GM18907 (cell line): ENCODE results near the gene IRX5.
A peak's percentile ranks its signal among the peaks of the same experiment; 100 is the strongest.

Source experiments
- ATAC-seq: cut with Tn5 transposase; IDR thresholded peaks from one replicate; pipeline ENCODE4 v1.9.1; 2021; ENCODE audit warnings: mild to moderate bottlenecking, moderate library complexity; ENCODE audit not compliant: unreplicated experiment

Gene IRX5

GRCh38 chr16:54930005-54930868 is at the start of gene IRX5:
Gene IRX5 (plus strand): TSS chr16:54930865. CDS start chr16:54931199, 334 bp downstream.
- peak; percentile 29 for ATAC-seq

GRCh38 chr16:54882556-54882955 is 48.1 kb upstream of the IRX5 start:
- ATAC-seq: no peak

GRCh38 chr16:54883358-54883757 is 47.3 kb upstream of the IRX5 start:
- ATAC-seq: no peak

GRCh38 chr16:54886078-54886477 is 44.6 kb upstream of the IRX5 start:
- no peak for ATAC-seq

- no peak for ATAC-seq
These were observed 40.3 kb upstream of the IRX5 start for GRCh38 chr16:54890381-54890780.

- no peak for ATAC-seq
These were observed 39.3 kb upstream of the IRX5 start for GRCh38 chr16:54891346-54891745.

- no peak for ATAC-seq
These were observed 37.7 kb upstream of the IRX5 start for GRCh38 chr16:54892981-54893380.

GRCh38 chr16:54897930-54898329 is 32.7 kb upstream of the IRX5 start:
- ATAC-seq: no peak

- no peak for ATAC-seq
These were observed 29.1 kb upstream of the IRX5 start for GRCh38 chr16:54901606-54902005.

GRCh38 chr16:54903047-54903446 is 27.6 kb upstream of the IRX5 start:
- ATAC-seq: no peak

- no peak for ATAC-seq
These were observed 19.6 kb upstream of the IRX5 start for GRCh38 chr16:54911079-54911478.

- no peak for ATAC-seq
These were observed 17.9 kb upstream of the IRX5 start for GRCh38 chr16:54912720-54913119.

- ATAC-seq: no peak
These were observed 9.3 kb upstream of the IRX5 start for GRCh38 chr16:54921206-54921824.

GRCh38 chr16:54923055-54923473 is 7.6 kb upstream of the IRX5 start:
- ATAC-seq: no peak

- ATAC-seq: no peak
These were observed 6.7 kb upstream of the IRX5 start for GRCh38 chr16:54923988-54924387.

GRCh38 chr16:54926166-54926838 is 4.4 kb upstream of the IRX5 start:
- no peak for ATAC-seq

GRCh38 chr16:54927125-54928015 is 3.3 kb upstream of the IRX5 start:
- ATAC-seq: no peak

GRCh38 chr16:54928016-54928356 is 2.7 kb upstream of the IRX5 start:
- no peak for ATAC-seq

GRCh38 chr16:54928411-54929089 is 2.1 kb upstream of the IRX5 start:
- peak; percentile 48 for ATAC-seq
